HS-27A (cell line): ENCODE results near the gene SLC25A21.
"Not testable (repeated sequence)": the region's sequence is repeated elsewhere in the genome, so short reads cannot be mapped to it uniquely, and the experiment has no call there.

Experiments used
- DNase-seq: peaks from one replicate; pipeline ENCODE4 v3.0.0-alpha.2; 2012; ENCODE audit warnings: low read depth, missing footprints

SLC25A21 gene

DNA sequence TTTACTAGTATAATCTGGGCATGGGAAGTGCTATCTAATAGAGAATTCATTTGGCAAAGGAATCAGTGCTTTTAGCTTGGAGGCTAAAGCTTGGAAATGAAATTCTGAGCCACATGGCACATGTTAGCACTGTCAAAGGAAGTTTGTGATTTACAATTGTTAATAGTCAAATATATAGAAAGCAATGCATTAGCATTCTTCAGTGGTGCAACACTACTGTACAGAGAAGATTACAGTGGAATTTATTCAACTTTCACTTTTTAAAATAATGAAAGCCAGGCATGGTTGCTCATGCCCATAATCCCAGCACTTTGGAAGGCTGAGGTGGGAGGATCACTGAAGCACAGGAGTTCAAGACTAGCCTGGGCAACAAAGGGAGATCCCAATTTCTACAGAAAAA lies 464.8 kb downstream of the SLC25A21 start:
- DNase-seq: no peak

DNA sequence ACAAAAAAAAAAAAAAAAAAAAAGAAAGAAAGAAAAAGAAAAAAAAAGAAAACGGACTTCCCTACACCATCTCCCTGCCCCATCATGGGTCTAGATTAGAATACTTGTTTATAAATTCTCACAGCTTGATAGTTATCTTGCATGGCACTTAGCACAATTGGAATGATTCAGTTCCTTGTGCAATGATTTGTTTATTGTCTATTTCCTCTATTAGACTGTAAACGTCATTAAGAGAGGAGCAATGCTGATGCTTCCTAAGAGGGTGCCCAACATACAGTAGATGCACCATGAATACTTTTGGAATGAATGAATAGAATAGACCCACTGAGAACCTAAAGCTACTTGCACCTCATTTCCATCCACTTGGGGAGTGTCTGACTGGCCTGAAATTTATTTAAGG lies 469.9 kb downstream of the SLC25A21 start:
- DNase-seq: no peak

DNA sequence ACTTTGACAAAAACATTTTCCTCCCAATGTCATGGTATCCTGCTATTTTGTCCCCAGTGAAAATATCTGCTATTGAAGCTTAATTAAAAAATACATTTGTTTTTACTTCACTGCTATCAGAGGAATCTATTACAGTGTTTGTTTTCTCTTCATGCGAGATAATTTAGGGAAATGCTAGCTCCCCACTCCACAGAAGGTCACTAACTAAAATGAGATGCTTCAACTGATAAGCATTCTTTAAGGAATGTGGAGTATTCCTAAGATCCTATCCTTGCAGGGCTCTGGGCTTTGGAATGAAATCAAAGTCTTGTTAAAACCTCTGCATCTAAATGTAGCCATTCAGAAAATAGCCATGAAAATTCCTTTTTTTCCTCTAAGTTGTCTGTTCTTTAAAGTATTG lies 471.3 kb downstream of the SLC25A21 start:
- DNase-seq: no peak

DNA sequence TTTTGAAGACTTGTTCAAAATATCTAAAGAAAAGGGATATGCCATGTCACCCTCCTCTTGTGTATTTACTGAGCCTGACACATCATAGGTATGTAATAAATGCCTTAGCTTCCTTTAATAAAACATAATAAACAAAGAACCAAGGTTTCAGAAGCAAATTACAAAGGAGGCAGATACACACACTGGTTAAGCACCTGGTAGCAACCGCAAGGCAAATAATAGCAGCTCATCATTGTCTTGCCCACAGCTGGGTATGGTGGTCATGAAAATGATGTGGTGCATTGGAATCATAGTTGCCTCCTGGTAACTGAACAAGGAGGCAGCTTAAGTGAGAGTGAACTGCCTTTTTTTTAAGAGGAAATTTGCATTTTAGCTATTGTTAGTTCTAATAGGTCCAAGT lies 471.8 kb downstream of the SLC25A21 start:
- no peak for DNase-seq

DNA sequence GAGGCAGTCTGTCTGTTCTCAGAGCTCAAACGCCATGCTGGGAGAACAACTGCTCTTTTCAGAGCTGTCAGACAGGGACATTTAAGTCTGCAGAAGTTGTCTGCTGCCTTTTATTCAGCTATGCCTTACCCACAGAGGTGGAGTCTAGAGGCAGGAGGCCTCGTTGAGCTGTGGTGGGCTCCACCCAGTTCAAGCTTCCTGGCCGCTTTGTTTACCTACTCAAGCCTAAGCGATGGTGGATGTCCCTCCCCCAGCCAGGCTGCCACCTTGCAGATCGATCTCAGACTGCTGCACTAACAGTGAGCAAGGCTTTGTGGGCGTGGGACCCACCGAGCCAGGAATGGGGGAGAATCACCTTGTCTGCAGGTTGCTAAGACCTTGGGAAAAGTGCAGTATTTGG lies 473.0 kb downstream of the SLC25A21 start:
- DNase-seq: not testable (repeated sequence)

DNA sequence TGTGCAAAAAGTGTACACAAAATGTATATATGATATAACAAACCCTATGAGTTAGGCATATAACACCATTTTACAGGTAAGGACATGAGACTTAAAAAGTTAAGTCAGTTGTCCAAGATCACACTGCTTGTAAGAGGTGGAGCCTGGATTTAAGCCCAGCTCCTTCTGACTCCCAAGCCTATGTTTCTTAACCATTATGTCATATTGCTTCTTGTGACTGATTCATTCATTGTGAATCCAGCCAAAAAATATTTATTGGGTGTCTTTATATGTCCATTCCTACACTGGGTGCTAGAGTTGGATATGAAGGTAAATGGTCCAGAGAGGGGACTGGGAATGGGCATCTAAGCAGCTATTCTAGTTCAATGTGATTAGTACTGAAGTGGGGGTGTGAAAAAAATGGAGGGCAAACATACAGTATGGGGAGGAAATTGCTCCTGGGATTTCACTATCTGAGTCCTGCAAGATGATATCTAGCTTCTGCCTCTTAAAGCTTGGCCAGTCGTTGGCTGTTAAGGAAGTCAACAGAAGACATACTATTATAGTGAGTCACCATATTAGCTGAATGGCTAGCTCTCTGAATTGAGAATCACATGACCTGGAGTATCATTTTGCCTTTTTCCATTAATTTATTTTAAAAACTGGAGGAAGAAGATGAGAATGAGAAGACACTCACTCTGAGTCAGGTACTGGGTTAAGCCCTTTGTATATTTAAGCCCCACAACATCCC lies 481.9 kb downstream of the SLC25A21 start:
- DNase-seq: peak; percentile 66

DNA sequence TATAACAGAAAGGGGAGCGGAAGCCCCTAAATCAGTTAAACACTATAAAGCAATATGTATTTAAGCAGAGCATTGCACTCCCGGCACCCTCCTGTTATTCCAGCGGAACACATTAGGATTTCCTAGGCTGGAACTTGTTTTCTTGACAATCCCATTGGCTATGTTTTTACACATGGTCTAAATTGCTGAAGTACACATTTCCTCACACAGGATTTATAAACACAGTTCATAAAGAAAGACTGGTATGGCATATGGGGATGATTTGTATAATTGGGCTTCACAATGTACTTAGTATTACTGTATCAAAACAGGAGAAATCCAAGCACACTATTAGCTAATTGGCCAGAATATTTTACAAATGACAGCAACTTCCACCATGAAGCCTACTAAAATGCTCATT lies 487.5 kb downstream of the SLC25A21 start:
- no peak for DNase-seq

DNA sequence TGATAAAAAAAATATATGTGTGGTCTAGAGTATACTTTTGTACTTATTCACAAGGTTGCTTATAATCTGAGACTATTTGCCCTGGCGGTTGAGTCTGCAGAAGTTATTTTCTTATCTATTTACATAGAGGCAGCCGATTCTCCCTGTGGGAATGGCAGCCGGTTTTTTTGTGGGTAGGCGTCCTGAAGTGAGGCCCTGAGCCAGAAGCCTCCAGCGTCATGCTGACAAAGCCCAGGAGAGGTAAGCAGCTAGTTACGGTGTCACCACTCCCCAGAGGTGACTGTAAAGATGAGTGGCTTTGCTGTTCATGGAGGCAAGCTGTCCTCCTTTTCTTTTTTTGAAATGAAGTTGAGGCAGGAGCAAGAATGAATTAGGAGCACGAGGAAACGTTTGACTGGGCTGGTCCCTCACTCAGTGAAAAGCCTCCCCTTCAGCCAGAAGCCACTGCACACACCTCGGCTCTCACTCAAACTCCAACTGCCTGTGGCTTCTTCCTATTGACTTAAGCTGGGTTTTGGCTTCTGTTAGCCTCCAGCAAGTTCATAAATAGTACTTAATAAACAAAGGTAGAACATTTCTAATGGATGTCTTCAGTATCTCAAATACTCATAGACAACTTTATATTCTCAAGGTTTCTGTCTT lies 489.2 kb downstream of the SLC25A21 start:
- no peak for DNase-seq

DNA sequence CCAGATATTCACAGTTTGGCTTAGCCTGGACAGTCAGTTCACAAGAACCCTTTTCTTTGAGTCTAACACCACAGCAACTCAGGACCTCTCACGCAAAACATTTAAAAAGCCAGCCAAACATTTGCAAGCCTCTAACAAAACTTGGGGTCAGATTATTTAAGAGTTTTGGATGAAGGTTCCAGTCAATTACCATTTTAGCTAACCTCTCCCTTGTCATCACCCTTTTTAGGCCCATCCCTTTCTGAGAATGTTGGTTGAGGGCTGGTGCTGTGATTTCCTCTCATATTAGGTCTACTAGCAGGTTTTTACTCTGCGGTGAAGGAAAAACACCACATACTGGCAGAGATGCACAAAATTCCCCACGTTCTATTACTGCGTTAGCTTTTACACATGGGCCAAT lies 490.1 kb downstream of the SLC25A21 start:
- no peak for DNase-seq

DNA sequence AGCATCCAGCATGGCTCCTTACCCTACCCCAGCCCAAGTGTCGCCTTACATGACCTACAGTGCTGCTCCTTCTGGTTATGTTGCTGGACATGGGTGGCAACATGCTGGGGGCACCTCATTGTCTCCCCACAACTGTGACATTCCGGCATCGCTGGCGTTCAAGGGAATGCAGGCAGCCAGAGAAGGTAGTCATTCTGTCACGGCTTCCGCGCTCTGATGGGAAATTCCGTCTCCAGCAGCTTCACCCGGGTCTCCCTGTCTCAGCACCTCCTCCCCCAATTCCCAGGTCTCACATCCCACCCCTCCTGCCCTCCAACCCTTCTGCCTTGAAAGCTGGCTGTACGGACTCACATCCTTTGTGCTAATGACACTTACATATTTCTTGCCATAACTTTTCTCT lies 496.2 kb downstream of the SLC25A21 start:
- DNase-seq: no peak

DNA sequence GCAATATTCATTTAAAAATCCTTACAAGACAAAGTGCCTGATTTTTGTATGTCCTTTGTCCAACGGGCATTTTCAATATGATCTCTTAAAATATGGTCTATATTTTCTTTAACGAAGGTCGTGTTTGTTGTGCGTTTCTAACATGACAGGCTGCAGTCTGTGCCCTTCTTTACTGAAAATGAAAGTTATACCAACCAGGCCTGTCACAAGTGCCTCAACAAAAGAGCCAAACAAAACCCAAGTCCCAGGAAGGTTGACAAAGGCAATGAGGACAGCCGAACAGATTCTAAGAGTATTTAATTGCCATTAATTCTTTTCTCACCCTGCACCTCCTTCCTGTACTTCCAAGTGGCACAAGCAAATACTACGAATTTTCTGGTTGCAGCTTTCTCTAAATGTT lies 496.8 kb downstream of the SLC25A21 start:
- DNase-seq: no peak

DNA sequence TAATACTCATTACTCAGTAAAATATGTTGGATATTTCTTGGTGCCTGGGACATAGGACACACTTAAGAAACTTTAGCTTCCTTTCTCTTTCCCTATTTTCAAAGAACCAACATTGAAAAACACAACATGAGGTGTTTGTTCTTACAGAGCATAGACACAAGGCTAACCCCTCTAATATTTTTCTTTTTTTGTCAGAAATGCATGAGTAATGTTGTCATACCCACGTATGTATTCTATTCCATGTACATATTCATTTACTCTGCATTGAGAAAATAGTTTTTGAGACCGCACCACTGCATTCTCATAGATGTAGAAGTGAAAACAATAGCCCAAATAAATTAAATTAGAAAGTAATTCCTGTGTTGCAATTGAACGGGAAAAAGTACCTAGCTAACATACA lies 497.7 kb downstream of the SLC25A21 start:
- no peak for DNase-seq

DNA sequence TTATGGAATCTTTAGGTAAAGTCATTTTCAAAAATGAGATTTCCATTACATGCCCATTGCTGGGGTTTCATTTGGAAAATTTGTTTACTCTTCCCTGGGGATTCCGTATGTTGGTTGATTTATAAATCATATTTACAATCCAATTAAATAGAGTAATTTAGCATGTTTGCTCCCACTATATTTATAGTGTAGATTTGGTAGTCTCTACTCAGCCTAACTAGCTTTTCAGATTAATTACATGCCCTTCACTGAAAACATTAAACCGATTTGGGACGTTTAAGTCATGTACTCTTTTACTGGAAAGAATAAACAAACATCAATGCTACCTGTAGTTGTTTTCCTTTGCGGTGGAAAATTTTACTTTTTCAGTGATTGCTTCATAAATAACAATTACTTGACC lies 500.3 kb downstream of the SLC25A21 start:
- DNase-seq: no peak

DNA sequence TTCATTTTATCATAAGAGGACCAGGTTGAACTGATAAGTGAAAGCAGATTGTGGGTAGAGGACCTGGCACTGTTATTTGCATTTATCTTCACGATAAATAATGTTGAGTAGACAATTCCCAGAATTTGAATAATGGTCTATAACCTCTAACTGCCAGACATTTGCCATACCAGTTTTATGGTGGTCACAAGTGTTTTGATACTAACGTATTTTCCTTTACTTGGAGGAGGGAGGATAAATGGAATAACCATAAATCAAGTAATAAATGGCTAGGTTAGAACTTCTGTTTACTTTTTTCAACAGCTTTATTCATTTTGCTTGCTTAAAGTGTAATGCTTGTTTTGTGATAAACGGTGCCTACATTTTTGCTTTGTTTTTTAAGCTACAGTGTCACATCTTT lies 501.3 kb downstream of the SLC25A21 start:
- DNase-seq: no peak

DNA sequence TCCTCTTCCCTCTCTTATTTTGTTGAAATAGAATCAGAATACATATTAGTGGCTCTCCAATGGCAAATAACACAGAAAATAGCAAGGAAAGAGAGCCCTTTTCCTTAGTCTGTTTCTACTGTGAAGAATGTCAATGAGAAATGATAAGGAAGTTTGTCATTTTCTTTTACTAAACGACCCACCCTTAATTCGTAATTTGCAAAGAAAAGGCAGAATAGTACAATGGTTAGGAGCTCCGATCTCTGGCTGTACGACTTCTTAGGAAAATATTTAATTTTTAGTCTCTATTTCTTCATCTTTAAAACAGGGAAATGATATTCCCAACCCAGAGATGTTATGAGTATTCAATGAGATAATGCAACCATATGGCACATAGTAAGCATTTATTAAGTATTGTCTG lies 504.7 kb downstream of the SLC25A21 start:
- no peak for DNase-seq

DNA sequence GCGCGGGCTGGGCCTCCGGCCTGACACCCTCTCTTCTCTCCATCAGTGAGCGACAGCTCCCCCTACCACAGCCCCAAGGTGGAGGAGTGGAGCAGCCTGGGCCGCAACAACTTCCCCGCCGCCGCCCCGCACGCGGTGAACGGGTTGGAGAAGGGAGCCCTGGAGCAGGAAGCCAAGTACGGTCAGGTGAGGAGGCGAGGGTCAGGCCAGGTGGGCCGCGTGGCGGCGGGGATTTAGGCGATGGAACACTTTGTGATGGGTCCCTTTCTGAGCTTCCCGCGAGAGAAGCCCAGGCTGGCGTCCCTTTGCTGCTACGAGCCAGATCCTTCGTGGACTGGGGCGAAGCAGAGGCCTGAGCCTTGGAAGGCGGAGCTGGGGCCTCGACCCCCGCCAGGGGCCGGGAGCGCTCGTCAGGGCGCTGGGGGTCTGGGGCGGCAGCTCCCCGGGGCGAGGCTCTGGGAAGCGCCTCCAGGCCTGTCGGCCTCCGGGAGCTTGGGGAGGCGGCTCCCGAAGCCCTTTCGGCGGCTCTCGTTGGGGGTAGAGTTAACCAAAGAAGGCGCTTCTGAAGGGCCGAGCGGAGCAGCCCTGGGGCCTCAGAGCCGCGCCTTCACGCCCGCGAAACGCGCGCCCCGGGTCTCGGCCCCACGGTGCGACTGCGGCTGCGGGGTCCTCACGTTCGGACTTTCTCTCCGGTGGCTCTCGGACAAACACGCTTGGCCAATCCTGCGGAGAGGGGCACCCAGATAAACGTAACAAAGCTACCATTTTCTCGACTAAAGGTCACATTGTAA lies 505.8 kb downstream of the SLC25A21 start:
- no peak for DNase-seq

DNA sequence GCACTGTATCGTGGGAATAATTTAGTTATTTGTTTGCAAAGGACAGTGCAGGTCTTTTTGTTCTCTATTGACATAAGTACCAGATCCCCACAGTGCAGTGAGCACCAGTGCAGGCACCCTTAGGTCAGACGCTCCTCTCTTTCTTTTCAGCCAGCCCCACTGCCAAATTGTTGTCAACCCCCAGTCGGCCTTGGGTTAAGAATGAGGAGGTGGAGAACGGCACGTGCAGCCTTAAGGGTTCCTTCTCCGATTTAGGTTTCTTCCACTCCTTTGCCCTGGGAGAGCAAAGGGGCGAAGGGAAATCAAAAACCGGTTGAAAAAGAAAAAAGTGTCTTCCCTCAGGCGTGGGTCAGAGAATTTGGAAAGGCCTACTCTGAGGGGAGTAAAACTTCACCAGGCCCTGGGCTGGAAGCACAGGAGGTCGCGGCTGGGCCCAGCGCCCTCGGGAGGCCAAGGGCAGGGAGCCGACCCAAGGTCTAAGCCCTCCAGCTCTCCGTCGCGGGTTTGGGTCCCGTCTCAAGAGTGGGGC lies 506.5 kb downstream of the SLC25A21 start:
- no peak for DNase-seq

DNA sequence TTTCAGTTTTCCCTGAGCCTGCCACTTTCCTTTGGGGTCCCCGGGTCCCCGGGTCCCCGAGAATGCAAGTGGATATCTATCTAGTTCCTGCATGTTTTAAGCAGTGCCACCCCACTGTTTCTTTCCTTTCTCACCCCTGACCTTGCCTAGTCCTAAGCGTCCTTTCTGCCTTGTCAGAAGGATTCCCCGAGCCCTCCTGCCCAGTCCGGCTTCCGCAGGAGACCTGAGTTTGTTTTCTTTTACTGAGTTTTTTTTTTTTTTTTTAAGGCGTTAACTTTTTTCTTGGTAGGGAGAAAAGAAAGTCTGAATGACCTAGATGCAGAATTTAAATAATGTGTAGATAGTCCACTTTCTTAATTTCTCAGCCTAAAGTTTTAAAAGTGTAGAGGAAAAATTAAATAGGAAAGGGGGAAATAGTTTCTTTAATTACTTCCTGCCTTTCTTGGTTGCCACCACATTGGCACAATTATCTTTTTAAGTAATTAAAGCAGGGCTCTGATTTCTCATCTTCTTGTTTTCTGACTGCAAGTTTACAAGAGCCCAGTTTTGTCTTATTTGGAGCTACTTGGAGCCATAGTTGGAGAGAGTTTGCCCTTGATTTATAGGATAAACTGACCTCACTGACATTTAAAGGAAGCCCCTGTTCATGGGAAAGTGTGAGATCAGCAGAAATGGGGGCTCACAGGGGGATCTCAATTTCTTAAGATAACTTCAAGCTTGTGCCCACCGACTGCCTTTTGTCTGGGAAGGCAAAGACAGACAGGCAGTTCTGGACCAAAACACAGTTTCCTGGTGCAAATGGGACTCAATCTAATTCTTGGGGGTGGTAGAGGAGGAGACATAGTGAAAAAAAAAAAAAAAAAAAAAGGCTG lies 507.8 kb downstream of the SLC25A21 start:
- DNase-seq: no peak

DNA sequence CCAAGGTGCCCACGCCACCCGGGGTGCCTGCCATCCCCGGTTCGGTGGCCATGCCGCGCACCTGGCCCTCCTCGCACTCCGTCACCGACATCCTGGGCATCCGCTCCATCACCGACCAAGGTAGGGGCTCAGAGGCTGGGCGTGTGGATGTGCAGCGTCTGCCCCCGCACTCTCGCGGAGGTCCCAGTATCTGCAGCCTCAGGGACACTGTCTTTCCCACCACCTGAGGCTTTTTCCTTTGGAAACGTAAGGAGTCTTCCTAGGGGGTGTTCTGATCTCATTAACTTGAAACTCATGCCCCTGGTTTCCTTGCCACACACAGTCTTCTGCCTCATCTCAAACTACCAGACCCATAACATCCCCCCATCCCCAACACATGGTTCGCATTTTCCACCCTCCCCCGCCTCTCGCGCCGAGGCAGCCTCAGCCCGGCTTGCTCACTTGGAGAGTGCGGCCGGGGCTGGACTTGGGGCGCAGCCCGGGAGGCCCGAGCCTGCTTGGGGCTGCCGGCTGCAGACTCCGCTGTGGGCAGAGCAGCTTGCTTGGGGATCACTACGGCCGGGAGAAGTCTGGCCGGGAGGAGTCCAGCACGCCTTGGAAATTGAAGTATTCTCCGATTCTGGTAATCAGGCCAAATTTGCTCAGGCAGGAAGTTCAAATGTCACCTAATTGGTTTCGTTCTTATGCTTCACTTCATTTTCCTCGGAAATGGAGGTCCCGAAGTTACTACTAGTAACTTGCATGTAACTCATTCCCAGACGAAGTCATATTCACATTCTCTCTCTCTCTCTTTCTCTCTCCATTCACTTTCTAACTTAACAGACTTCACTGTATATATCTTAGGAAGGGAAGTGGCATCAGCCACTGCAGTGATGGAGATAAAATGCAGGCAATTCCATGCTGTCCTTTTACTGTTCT lies 508.7 kb downstream of the SLC25A21 start:
- DNase-seq: no peak

DNA sequence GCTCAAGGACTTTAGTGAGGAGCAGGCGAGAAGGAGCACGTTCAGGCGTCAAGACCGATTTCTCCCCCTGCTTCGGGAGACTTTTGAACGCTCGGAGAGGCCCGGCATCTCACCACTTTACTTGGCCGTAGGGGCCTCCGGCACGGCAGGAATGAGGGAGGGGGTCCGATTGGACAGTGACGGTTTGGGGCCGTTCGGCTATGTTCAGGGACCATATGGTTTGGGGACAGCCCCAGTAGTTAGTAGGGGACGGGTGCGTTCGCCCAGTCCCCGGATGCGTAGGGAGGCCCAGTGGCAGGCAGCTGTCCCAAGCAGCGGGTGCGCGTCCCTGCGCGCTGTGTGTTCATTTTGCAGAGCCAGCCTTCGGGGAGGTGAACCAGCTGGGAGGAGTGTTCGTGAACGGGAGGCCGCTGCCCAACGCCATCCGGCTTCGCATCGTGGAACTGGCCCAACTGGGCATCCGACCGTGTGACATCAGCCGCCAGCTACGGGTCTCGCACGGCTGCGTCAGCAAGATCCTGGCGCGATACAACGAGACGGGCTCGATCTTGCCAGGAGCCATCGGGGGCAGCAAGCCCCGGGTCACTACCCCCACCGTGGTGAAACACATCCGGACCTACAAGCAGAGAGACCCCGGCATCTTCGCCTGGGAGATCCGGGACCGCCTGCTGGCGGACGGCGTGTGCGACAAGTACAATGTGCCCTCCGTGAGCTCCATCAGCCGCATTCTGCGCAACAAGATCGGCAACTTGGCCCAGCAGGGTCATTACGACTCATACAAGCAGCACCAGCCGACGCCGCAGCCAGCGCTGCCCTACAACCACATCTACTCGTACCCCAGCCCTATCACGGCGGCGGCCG lies 509.6 kb downstream of the SLC25A21 start:
- DNase-seq: no peak
